ENCODE results near the gene RAP1GAP2.

The RAP1GAP2 gene

GRCh38 chr17:2974347-2974746, 178.1 kb downstream of the RAP1GAP2 start:
- Histone ChIP-seq H3K36me3 (ENCODE audit: control insufficient read depth, insufficient read depth, low read length) (peaks cover 9% of the 10 kb centered on the region; the same call in 1 of the 2 replicates), H3K4me3 (ENCODE audit: low read depth, low read length) (no peak overlapping the region), H3K27me3 (ENCODE audit: control insufficient read depth, insufficient read depth, low read length) (no peaks in the 10 kb centered on the region), H3K27ac (ENCODE audit: low read depth, low read length) (no peak overlapping the region), H3K9ac (ENCODE audit: low read depth, low read length) (no peak overlapping the region), H3K4me1 (ENCODE audit: control insufficient read depth, insufficient read depth, low read length) (no peaks in the 10 kb centered on the region), H3K9me3 (ENCODE audit: control insufficient read depth, insufficient read depth, low read length) (no peaks in the 10 kb centered on the region)

GRCh38 chr17:2975469-2975958, 179.3 kb downstream of the RAP1GAP2 start:
- Histone ChIP-seq H3K4me1 (ENCODE audit: control insufficient read depth, insufficient read depth, low read length) (no peaks in the 10 kb centered on the region), H3K27ac (ENCODE audit: low read depth, low read length) (no peak overlapping the region), H3K36me3 (ENCODE audit: control insufficient read depth, insufficient read depth, low read length) (peaks cover 14% of the 10 kb centered on the region), H3K9ac (ENCODE audit: low read depth, low read length) (no peak overlapping the region), H3K9me3 (ENCODE audit: control insufficient read depth, insufficient read depth, low read length) (no peaks in the 10 kb centered on the region), H3K27me3 (ENCODE audit: control insufficient read depth, insufficient read depth, low read length) (no peaks in the 10 kb centered on the region), H3K4me3 (ENCODE audit: low read depth, low read length) (no peak overlapping the region)

GRCh38 chr17:2977157-2977556, 180.9 kb downstream of the RAP1GAP2 start:
- no peak overlapping the region for H3K9ac ChIP-seq (ENCODE audit: low read depth, low read length)
- no peak overlapping the region for H3K27ac ChIP-seq (ENCODE audit: low read depth, low read length)
- H3K9me3 ChIP-seq (ENCODE audit: control insufficient read depth, insufficient read depth, low read length), result no peaks in the 10 kb centered on the region
- no peaks in the 10 kb centered on the region for H3K27me3 ChIP-seq (ENCODE audit: control insufficient read depth, insufficient read depth, low read length)
- no peaks in the 10 kb centered on the region for H3K4me1 ChIP-seq (ENCODE audit: control insufficient read depth, insufficient read depth, low read length)
- H3K36me3 ChIP-seq (ENCODE audit: control insufficient read depth, insufficient read depth, low read length), result peaks cover 30% of the 10 kb centered on the region
- H3K4me3 ChIP-seq (ENCODE audit: low read depth, low read length), result no peak overlapping the region

GRCh38 chr17:2978116-2978515, 181.9 kb downstream of the RAP1GAP2 start:
- peaks cover 40% of the 10 kb centered on the region for H3K36me3 ChIP-seq (ENCODE audit: control insufficient read depth, insufficient read depth, low read length)
- no peaks in the 10 kb centered on the region for H3K9me3 ChIP-seq (ENCODE audit: control insufficient read depth, insufficient read depth, low read length)
- H3K27ac ChIP-seq (ENCODE audit: low read depth, low read length), result no peak overlapping the region
- H3K4me3 ChIP-seq (ENCODE audit: low read depth, low read length), result no peak overlapping the region
- no peak overlapping the region for H3K9ac ChIP-seq (ENCODE audit: low read depth, low read length)
- no peaks in the 10 kb centered on the region for H3K27me3 ChIP-seq (ENCODE audit: control insufficient read depth, insufficient read depth, low read length)
- H3K4me1 ChIP-seq (ENCODE audit: control insufficient read depth, insufficient read depth, low read length), result no peaks in the 10 kb centered on the region

- H3K4me3 ChIP-seq (ENCODE audit: low read depth, low read length), result no peak overlapping the region
- H3K9me3 ChIP-seq (ENCODE audit: control insufficient read depth, insufficient read depth, low read length), result no peaks in the 10 kb centered on the region
- no peak overlapping the region for H3K9ac ChIP-seq (ENCODE audit: low read depth, low read length)
- H3K36me3 ChIP-seq (ENCODE audit: control insufficient read depth, insufficient read depth, low read length), result peaks cover 48% of the 10 kb centered on the region
- H3K27me3 ChIP-seq (ENCODE audit: control insufficient read depth, insufficient read depth, low read length), result no peaks in the 10 kb centered on the region
- no peaks in the 10 kb centered on the region for H3K4me1 ChIP-seq (ENCODE audit: control insufficient read depth, insufficient read depth, low read length)
- H3K27ac ChIP-seq (ENCODE audit: low read depth, low read length), result no peak overlapping the region
Observed at GRCh38 chr17:2978991-2979390, 182.8 kb downstream of the RAP1GAP2 start.

- Histone ChIP-seq H3K9ac (ENCODE audit: low read depth, low read length) (no peak overlapping the region), H3K9me3 (ENCODE audit: control insufficient read depth, insufficient read depth, low read length) (no peaks in the 10 kb centered on the region), H3K4me3 (ENCODE audit: low read depth, low read length) (no peak overlapping the region), H3K4me1 (ENCODE audit: control insufficient read depth, insufficient read depth, low read length) (no peaks in the 10 kb centered on the region), H3K27me3 (ENCODE audit: control insufficient read depth, insufficient read depth, low read length) (no peaks in the 10 kb centered on the region), H3K27ac (ENCODE audit: low read depth, low read length) (no peak overlapping the region), H3K36me3 (ENCODE audit: control insufficient read depth, insufficient read depth, low read length) (peaks cover 59% of the 10 kb centered on the region)
Observed at GRCh38 chr17:2980211-2980903, 184.1 kb downstream of the RAP1GAP2 start.

GRCh38 chr17:2980904-2981246, 184.6 kb downstream of the RAP1GAP2 start:
- Histone ChIP-seq H3K9ac (ENCODE audit: low read depth, low read length) (no peak overlapping the region), H3K27me3 (ENCODE audit: control insufficient read depth, insufficient read depth, low read length) (no peaks in the 10 kb centered on the region), H3K9me3 (ENCODE audit: control insufficient read depth, insufficient read depth, low read length) (no peaks in the 10 kb centered on the region), H3K4me3 (ENCODE audit: low read depth, low read length) (no peak overlapping the region), H3K36me3 (ENCODE audit: control insufficient read depth, insufficient read depth, low read length) (peaks cover 59% of the 10 kb centered on the region), H3K4me1 (ENCODE audit: control insufficient read depth, insufficient read depth, low read length) (no peaks in the 10 kb centered on the region), H3K27ac (ENCODE audit: low read depth, low read length) (no peak overlapping the region)

GRCh38 chr17:2981325-2981724, 185.1 kb downstream of the RAP1GAP2 start:
- Histone ChIP-seq H3K9ac (ENCODE audit: low read depth, low read length) (no peak overlapping the region), H3K27ac (ENCODE audit: low read depth, low read length) (no peak overlapping the region), H3K9me3 (ENCODE audit: control insufficient read depth, insufficient read depth, low read length) (no peaks in the 10 kb centered on the region), H3K4me3 (ENCODE audit: low read depth, low read length) (no peak overlapping the region), H3K36me3 (ENCODE audit: control insufficient read depth, insufficient read depth, low read length) (peaks cover 61% of the 10 kb centered on the region), H3K4me1 (ENCODE audit: control insufficient read depth, insufficient read depth, low read length) (no peaks in the 10 kb centered on the region), H3K27me3 (ENCODE audit: control insufficient read depth, insufficient read depth, low read length) (no peaks in the 10 kb centered on the region)

GRCh38 chr17:2982854-2983253, 186.6 kb downstream of the RAP1GAP2 start:
- no peaks in the 10 kb centered on the region for H3K9me3 ChIP-seq (ENCODE audit: control insufficient read depth, insufficient read depth, low read length)
- no peak overlapping the region for H3K27ac ChIP-seq (ENCODE audit: low read depth, low read length)
- no peak overlapping the region for H3K4me3 ChIP-seq (ENCODE audit: low read depth, low read length)
- no peaks in the 10 kb centered on the region for H3K4me1 ChIP-seq (ENCODE audit: control insufficient read depth, insufficient read depth, low read length)
- H3K27me3 ChIP-seq (ENCODE audit: control insufficient read depth, insufficient read depth, low read length), result no peaks in the 10 kb centered on the region
- H3K36me3 ChIP-seq (ENCODE audit: control insufficient read depth, insufficient read depth, low read length), result peaks cover 69% of the 10 kb centered on the region
- no peak overlapping the region for H3K9ac ChIP-seq (ENCODE audit: low read depth, low read length)

- Histone ChIP-seq H3K27me3 (ENCODE audit: control insufficient read depth, insufficient read depth, low read length) (no peaks in the 10 kb centered on the region), H3K9me3 (ENCODE audit: control insufficient read depth, insufficient read depth, low read length) (no peaks in the 10 kb centered on the region), H3K36me3 (ENCODE audit: control insufficient read depth, insufficient read depth, low read length) (peaks cover 70% of the 10 kb centered on the region), H3K9ac (ENCODE audit: low read depth, low read length) (no peak overlapping the region), H3K4me3 (ENCODE audit: low read depth, low read length) (no peak overlapping the region), H3K4me1 (ENCODE audit: control insufficient read depth, insufficient read depth, low read length) (no peaks in the 10 kb centered on the region), H3K27ac (ENCODE audit: low read depth, low read length) (no peak overlapping the region)
Observed at GRCh38 chr17:2983255-2983654, 187.0 kb downstream of the RAP1GAP2 start.

GRCh38 chr17:2985318-2985717, 189.1 kb downstream of the RAP1GAP2 start:
- Histone ChIP-seq H3K9me3 (ENCODE audit: control insufficient read depth, insufficient read depth, low read length) (no peaks in the 10 kb centered on the region), H3K27me3 (ENCODE audit: control insufficient read depth, insufficient read depth, low read length) (no peaks in the 10 kb centered on the region), H3K4me1 (ENCODE audit: control insufficient read depth, insufficient read depth, low read length) (no peaks in the 10 kb centered on the region), H3K36me3 (ENCODE audit: control insufficient read depth, insufficient read depth, low read length) (peaks cover 75% of the 10 kb centered on the region), H3K27ac (ENCODE audit: low read depth, low read length) (no peak overlapping the region), H3K4me3 (ENCODE audit: low read depth, low read length) (no peak overlapping the region), H3K9ac (ENCODE audit: low read depth, low read length) (no peak overlapping the region)
